ENCODE data around the gene ECSIT. TPM values are rescaled to one million over a fixed set of nuclear protein-coding genes. Genes with fewer than 3 reads are reported as not detected.

ECSIT gene
- polyA plus RNA-seq, 1 donor from 2014 or later = 98.3 TPM

GRCh38 chr19:11463391-11463790 lies 65.5 kb downstream of the ECSIT start:
- H3K4me3 ChIP-seq (ENCODE audit: low read length) = no peak overlapping the region
- H3K9ac ChIP-seq (ENCODE audit: low read length) = no peak overlapping the region

DNA sequence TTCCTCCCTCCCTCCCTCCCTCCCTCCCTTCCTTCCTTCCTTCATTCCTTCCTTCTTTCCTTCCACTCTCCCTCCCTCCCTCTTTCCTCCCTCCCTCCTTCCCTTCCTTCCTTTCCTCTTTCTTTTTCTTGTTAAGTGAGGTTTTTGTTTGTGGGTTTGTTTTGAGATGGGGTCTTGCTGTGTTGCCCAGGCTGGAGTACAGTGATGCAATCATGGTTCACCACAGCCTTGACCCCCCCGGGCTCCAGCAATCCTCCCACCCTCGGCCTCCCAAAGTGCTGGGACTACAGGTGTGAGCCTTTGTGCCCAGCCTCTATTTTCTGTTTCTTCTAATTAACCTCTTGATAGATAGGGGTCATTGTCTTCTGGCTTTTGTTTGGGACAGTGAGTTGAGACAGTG lies 67.5 kb downstream of the ECSIT start:
- TF ChIP-seq, protein P1, sequence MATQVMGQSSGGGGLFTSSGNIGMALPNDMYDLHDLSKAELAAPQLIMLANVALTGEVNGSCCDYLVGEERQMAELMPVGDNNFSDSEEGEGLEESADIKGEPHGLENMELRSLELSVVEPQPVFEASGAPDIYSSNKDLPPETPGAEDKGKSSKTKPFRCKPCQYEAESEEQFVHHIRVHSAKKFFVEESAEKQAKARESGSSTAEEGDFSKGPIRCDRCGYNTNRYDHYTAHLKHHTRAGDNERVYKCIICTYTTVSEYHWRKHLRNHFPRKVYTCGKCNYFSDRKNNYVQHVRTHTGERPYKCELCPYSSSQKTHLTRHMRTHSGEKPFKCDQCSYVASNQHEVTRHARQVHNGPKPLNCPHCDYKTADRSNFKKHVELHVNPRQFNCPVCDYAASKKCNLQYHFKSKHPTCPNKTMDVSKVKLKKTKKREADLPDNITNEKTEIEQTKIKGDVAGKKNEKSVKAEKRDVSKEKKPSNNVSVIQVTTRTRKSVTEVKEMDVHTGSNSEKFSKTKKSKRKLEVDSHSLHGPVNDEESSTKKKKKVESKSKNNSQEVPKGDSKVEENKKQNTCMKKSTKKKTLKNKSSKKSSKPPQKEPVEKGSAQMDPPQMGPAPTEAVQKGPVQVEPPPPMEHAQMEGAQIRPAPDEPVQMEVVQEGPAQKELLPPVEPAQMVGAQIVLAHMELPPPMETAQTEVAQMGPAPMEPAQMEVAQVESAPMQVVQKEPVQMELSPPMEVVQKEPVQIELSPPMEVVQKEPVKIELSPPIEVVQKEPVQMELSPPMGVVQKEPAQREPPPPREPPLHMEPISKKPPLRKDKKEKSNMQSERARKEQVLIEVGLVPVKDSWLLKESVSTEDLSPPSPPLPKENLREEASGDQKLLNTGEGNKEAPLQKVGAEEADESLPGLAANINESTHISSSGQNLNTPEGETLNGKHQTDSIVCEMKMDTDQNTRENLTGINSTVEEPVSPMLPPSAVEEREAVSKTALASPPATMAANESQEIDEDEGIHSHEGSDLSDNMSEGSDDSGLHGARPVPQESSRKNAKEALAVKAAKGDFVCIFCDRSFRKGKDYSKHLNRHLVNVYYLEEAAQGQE (IDR thresholded peaks at IDR 0.05; ENCODE audit: borderline replicate concordance) = no peak
- TF ChIP-seq RAD21 (conservative IDR thresholded peaks at IDR 0.05) (no peak), EP300 (conservative IDR thresholded peaks at IDR 0.05; ENCODE audit: poor library complexity, severe bottlenecking) (no peak), SMC3 (conservative IDR thresholded peaks at IDR 0.05; ENCODE audit: poor library complexity) (no peak), POLR2AphosphoS5 (IDR thresholded peaks at IDR 0.05) (no peak), EZH2 (IDR thresholded peaks at IDR 0.05; ENCODE audit: borderline replicate concordance, insufficient read depth, low read length, poor library complexity, severe bottlenecking) (no peak), CTCF (IDR thresholded peaks at IDR 0.05; ENCODE audit: poor library complexity, severe bottlenecking) (no peak), MXI1 (conservative IDR thresholded peaks at IDR 0.05; ENCODE audit: poor library complexity, severe bottlenecking) (no peak), TAF1 (IDR thresholded peaks at IDR 0.05; ENCODE audit: low read depth) (no peak)
- H2AFZ ChIP-seq (ENCODE audit: low read depth, low read length) = no peak overlapping the region
- H3K36me3 ChIP-seq (ENCODE audit: insufficient read depth, low read length) = no peaks in the 10 kb centered on the region
- no peak overlapping the region for H3K9ac ChIP-seq (ENCODE audit: low read length)
- H3K27ac ChIP-seq (ENCODE audit: low read length) = no peak overlapping the region
- peaks cover under 1% of the 10 kb centered on the region for H3K79me2 ChIP-seq (replicated peaks; ENCODE audit: insufficient read depth, low read length)
- H3K27me3 ChIP-seq (ENCODE audit: insufficient read depth, low read depth, low read length) = no peaks in the 10 kb centered on the region
- H3K9me2 ChIP-seq (ENCODE audit: insufficient read depth, low read length) = no peaks in the 10 kb centered on the region
- no peak overlapping the region for H3K4me3 ChIP-seq (ENCODE audit: low read length)
- no peaks in the 10 kb centered on the region for H4K20me1 ChIP-seq (ENCODE audit: insufficient read depth)
- H3K9me3 ChIP-seq (ENCODE audit: low read length) = no peaks in the 10 kb centered on the region
- H3F3A ChIP-seq (ENCODE audit: insufficient read depth, low read length, poor library complexity, severe bottlenecking) = no peaks in the 10 kb centered on the region
- H3K4me2 ChIP-seq (ENCODE audit: low read length) = no peak overlapping the region

More at GRCh38 chr19:11463391-11463790, 65.5 kb downstream of the ECSIT start:
- Histone ChIP-seq H3K9me3 (ENCODE audit: low read length) (no peaks in the 10 kb centered on the region), H3K27me3 (ENCODE audit: insufficient read depth, low read depth, low read length) (no peaks in the 10 kb centered on the region), H3K4me2 (ENCODE audit: low read length) (no peak overlapping the region), H3K9me2 (ENCODE audit: insufficient read depth, low read length) (no peaks in the 10 kb centered on the region), H2AFZ (ENCODE audit: low read depth, low read length) (no peak overlapping the region), H3K79me2 (replicated peaks; ENCODE audit: insufficient read depth, low read length) (peaks cover 5% of the 10 kb centered on the region), H4K20me1 (ENCODE audit: insufficient read depth) (no peaks in the 10 kb centered on the region), H3K27ac (ENCODE audit: low read length) (no peak overlapping the region), H3F3A (ENCODE audit: insufficient read depth, low read length, poor library complexity, severe bottlenecking) (no peaks in the 10 kb centered on the region), H3K36me3 (ENCODE audit: insufficient read depth, low read length) (no peaks in the 10 kb centered on the region)
- TF ChIP-seq EZH2 (IDR thresholded peaks at IDR 0.05; ENCODE audit: borderline replicate concordance, insufficient read depth, low read length, poor library complexity, severe bottlenecking) = no peak
- no peak for TF ChIP-seq CTCF (IDR thresholded peaks at IDR 0.05; ENCODE audit: poor library complexity, severe bottlenecking)
- TF ChIP-seq RAD21 (conservative IDR thresholded peaks at IDR 0.05) = no peak

Data from neural cell (in vitro differentiated cells).